Endothelial cell of hepatic sinusoid (primary cell): ENCODE results near the gene DYNC1I2.

ENCODE experiments used
- in situ Hi-C: cut with HindIII; loops from 2 replicates; pipeline ENCODE4 v1.10.0; 2017; ENCODE audit warnings: low sequenced_read_pairs

DYNC1I2 gene

GRCh38 chr2:171687287-171688128, at the start of gene DYNC1I2:
Gene DYNC1I2, plus strand, starts transcription at chr2:171687469. Its CDS starts 2,687 bp downstream, at chr2:171690156.
- in situ Hi-C loops, result no loop called here

- in situ Hi-C loops, result no loop called here
Observed at GRCh38 chr2:171651667-171652415, 35.4 kb upstream of the DYNC1I2 start.

GRCh38 chr2:171652416-171652785, 34.9 kb upstream of the DYNC1I2 start:
- in situ Hi-C loops, result no loop called here

- in situ Hi-C loops, result no loop called here
Observed at GRCh38 chr2:171655586-171655985, 31.7 kb upstream of the DYNC1I2 start.

GRCh38 chr2:171667041-171667440, 20.2 kb upstream of the DYNC1I2 start:
- in situ Hi-C loops, result no loop called here

- in situ Hi-C loops, result no loop called here
Observed at GRCh38 chr2:171668183-171668582, 19.1 kb upstream of the DYNC1I2 start.

GRCh38 chr2:171669121-171669520, 18.1 kb upstream of the DYNC1I2 start:
- in situ Hi-C loops, result no loop called here

- in situ Hi-C loops, result no loop called here
Observed at GRCh38 chr2:171670655-171671054, 16.6 kb upstream of the DYNC1I2 start.

GRCh38 chr2:171671867-171672266, 15.4 kb upstream of the DYNC1I2 start:
- in situ Hi-C loops, result no loop called here

- in situ Hi-C loops, result no loop called here
Observed at GRCh38 chr2:171673905-171674304, 13.4 kb upstream of the DYNC1I2 start.

- in situ Hi-C loops, result no loop called here
Observed at GRCh38 chr2:171675810-171676345, 11.4 kb upstream of the DYNC1I2 start.

GRCh38 chr2:171678619-171679018, 8.7 kb upstream of the DYNC1I2 start:
- in situ Hi-C loops, result no loop called here

GRCh38 chr2:171688129-171688465, 828 bp downstream of the DYNC1I2 start:
- in situ Hi-C loops, result no loop called here

GRCh38 chr2:171692331-171692730, 5.1 kb downstream of the DYNC1I2 start:
- in situ Hi-C loops, result no loop called here

- in situ Hi-C loops, result no loop called here
Observed at GRCh38 chr2:171702781-171703556, 15.7 kb downstream of the DYNC1I2 start.

- in situ Hi-C loops, result no loop called here
Observed at GRCh38 chr2:171703574-171704347, 16.5 kb downstream of the DYNC1I2 start.

GRCh38 chr2:171706152-171706803, 19.0 kb downstream of the DYNC1I2 start:
- in situ Hi-C loops, result no loop called here

GRCh38 chr2:171707752-171708151, 20.5 kb downstream of the DYNC1I2 start:
- in situ Hi-C loops, result no loop called here

- in situ Hi-C loops, result no loop called here
Observed at GRCh38 chr2:171709011-171709685, 21.9 kb downstream of the DYNC1I2 start.
